ENCODE measurements around the gene DCLK1.

GRCh38 chr13:35887115-35887666 lies 244.0 kb downstream of the DCLK1 start:
- no peak for TF ChIP-seq FOXM1 (IDR thresholded peaks at IDR 0.05; ENCODE audit: borderline replicate concordance)
- no peak for TF ChIP-seq NFRKB (IDR thresholded peaks at IDR 0.05)
- no peak for TF ChIP-seq ZNF384 (IDR thresholded peaks at IDR 0.05)
- TF ChIP-seq PKNOX1 (IDR thresholded peaks at IDR 0.05), result no peak
- TF ChIP-seq ARNT (IDR thresholded peaks at IDR 0.05), result no peak
- TF ChIP-seq SP1 (IDR thresholded peaks at IDR 0.05), result no peak
- no peak for TF ChIP-seq BHLHE40 (IDR thresholded peaks at IDR 0.05; ENCODE audit: borderline replicate concordance)
- TF ChIP-seq FOXA1 (IDR thresholded peaks at IDR 0.05), result no peak
- no peak for TF ChIP-seq HDGF (IDR thresholded peaks at IDR 0.05; ENCODE audit: borderline replicate concordance)
- no peak for TF ChIP-seq L3MBTL2 (conservative IDR thresholded peaks at IDR 0.05)
- TF ChIP-seq SUZ12 (IDR thresholded peaks at IDR 0.05), result no peak

All from HEK293T (cell line).